ENCODE measurements around the gene HLA-DRA. TPM values are rescaled to one million over a fixed set of nuclear protein-coding genes. Genes with fewer than 3 reads are reported as not detected.

The HLA-DRA gene
- total and polyA plus RNA-seq, 2 donors (not counting 3 experiments of a cell fraction or from before 2014, with no cell fraction given): not detected

DNA sequence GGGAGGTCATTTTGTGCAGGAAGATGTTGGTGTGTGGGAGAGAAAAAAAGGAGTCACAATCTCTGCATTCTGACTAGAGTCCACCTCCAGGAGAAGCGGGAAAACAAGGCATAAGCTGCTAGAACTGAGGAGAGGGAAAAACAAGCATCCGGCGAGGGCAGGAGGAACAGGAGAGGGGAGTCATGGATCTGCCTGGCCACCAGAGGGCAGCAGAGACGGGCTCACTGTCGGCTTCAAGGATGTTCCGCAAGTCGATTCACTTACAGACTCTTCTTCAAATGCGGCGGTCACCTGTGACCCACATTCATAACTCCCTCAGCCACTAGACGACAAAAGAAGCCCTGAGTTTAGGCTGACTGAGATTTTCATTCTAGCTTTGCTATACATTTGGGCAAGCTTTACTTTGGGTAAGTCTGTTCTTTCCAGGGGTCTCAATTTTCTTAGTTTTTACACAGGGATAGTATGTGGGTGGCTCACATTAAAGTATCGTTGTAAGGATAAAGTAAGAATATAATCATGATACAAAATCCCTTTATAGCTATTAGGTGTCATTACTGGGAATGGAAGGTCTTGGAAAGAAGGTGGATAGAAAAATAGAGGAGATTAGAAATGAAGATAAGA, 26.1 kb upstream of the HLA-DRA start:
- ChIA-PET POLR2A (no interaction called here), CTCF (interaction anchor here (0.8 to 5.3 kb wide), 19 partner anchors 9 to 455 kb away, joined by 3 to 51 read pairs (median 4); no protein-coding TSS in a partner anchor)
- peak; percentile 84 for DNase-seq (ENCODE audit: low read depth, low spot score)
- Histone ChIP-seq H3K36me3 (ENCODE audit: control insufficient read depth in 2 of 2, extremely low read depth in 1 of 2, insufficient read depth in 2 of 2, low read length in 2 of 2) (no peaks in the 10 kb centered on the region), H3K9me3 (replicated peaks; ENCODE audit: control insufficient read depth, insufficient read depth, low read length) (no peaks in the 10 kb centered on the region), H3K9me1 (replicated peaks; ENCODE audit: control insufficient read depth, extremely low read depth, insufficient read depth, low read length) (no peaks in the 10 kb centered on the region), H3K79me2 (ENCODE audit: control insufficient read depth, insufficient read depth, low read length) (no peaks in the 10 kb centered on the region), H3K9ac (replicated peaks; ENCODE audit: extremely low read depth, insufficient read depth, low read length) (no peak overlapping the region), H3K4me2 (ENCODE audit: insufficient read depth, low read length) (no peak overlapping the region), H3K4me1 (ENCODE audit: control insufficient read depth, extremely low read depth, insufficient read depth, low read length) (peaks cover 8% of the 10 kb centered on the region), H3K27ac (ENCODE audit: insufficient read depth, low read depth, low read length) (no peak overlapping the region), H4K20me1 (replicated peaks; ENCODE audit: control insufficient read depth, extremely low read depth, insufficient read depth, low read length) (no peaks in the 10 kb centered on the region), H3K4me3 (replicated peaks in 1 of 3; ENCODE audit: insufficient read depth in 1 of 3, low read depth in 1 of 3, low read length in 3 of 3) (no peak overlapping the region), H2AFZ (ENCODE audit: low read depth, low read length) (no peak overlapping the region), H3K27me3 (ENCODE audit: control insufficient read depth in 2 of 2, insufficient read depth in 2 of 2, low read length in 2 of 2) (peaks cover 15 to 26% of the 10 kb centered on the region in 2 experiments)
- dilution Hi-C loops (cut with MboI; ENCODE audit: extremely low pct_ligation_motif_present, low sequenced_read_pairs) (loop anchor here (25.0 kb wide), 1 partner anchor 151 kb away; no protein-coding TSS in a partner anchor), intact Hi-C loops (cut with micrococcal nuclease) (loop anchor here (1.0 to 10.0 kb wide), 6 partner anchors 20 to 455 kb away; no protein-coding TSS in a partner anchor)
- BruUV-seq (replicated peaks): no TSS peak
- peak; percentile 93 for FAIRE-seq
- TF ChIP-seq JUN (IDR thresholded peaks at IDR 0.05; ENCODE audit: borderline replicate concordance, insufficient read depth, insufficient read length, low read depth): no peak
- peak; percentile 44 for TF ChIP-seq GATA2 (IDR thresholded peaks at IDR 0.05; ENCODE audit: insufficient read depth, insufficient read length, low read depth, low read length)
- TF ChIP-seq EZH2 (IDR thresholded peaks at IDR 0.05; ENCODE audit: borderline replicate concordance, low read depth, low read length, severe bottlenecking): no peak
- peak; percentile 79 to 94 for TF ChIP-seq CTCF (IDR thresholded peaks at IDR 0.05; ENCODE audit: extremely low read depth in 1 of 2, insufficient read depth in 1 of 2, low read depth in 1 of 2, low read length in 2 of 2)
- no peak for TF ChIP-seq MAX (IDR thresholded peaks at IDR 0.05; ENCODE audit: insufficient read depth, insufficient read length)
- TF ChIP-seq FOS (IDR thresholded peaks at IDR 0.05; ENCODE audit: borderline replicate concordance, insufficient read depth, low read length): no peak
- TF ChIP-seq POLR2A (IDR thresholded peaks at IDR 0.05; ENCODE audit: low read depth, low read length): no peak
- TF ChIP-seq MYC (IDR thresholded peaks at IDR 0.05; ENCODE audit: low read depth, low read length): no peak

Measured in endothelial cell of umbilical vein (primary cell).